ENCODE measurements around the gene PRR14L. TPM values are rescaled to one million over a fixed set of nuclear protein-coding genes. Genes with fewer than 3 reads are reported as not detected.

Gene PRR14L
- total RNA-seq = 17.1 and 17.5 TPM in 2 replicates

DNA sequence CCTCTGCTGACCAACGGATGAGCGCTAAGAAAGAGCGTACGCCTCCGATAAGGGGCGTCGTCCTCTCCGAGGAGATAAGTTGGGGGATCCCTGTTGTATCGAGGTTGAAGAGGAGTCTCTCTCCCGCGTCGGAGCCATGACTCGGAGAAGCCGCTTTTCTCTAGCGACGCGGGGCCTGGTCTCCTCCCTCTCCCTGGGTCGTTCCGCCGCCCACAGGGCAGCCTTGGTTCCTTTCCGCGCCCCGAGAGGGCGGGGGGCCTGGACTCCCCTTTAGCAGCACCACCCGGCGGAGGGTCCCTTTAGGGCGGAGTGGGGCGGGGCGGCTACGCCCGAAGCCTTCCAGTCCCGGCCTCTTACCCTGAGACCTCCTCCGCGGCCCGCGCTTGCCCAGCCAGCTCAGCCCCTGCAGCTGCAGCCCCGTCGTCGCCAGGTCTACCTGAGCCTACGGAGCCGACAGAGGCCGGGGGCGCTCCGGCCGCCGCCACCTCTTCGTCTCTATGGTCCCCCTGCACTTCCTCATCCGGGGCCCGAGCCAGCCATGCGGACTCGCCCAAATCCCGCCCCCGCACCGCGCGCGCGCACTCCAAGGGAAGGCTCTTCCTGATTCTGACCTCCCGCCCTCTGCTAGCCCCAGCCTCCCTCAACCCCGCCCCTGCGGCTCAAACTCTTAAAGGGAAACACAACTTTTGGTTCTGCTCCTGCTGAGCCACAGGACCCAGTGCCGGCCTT, at the start of gene PRR14L:
Gene PRR14L, minus strand, starts transcription at position 497 of the 729 bp plus-strand sequence. CDS start 11,272 bp downstream, outside the sequence.

DNA sequence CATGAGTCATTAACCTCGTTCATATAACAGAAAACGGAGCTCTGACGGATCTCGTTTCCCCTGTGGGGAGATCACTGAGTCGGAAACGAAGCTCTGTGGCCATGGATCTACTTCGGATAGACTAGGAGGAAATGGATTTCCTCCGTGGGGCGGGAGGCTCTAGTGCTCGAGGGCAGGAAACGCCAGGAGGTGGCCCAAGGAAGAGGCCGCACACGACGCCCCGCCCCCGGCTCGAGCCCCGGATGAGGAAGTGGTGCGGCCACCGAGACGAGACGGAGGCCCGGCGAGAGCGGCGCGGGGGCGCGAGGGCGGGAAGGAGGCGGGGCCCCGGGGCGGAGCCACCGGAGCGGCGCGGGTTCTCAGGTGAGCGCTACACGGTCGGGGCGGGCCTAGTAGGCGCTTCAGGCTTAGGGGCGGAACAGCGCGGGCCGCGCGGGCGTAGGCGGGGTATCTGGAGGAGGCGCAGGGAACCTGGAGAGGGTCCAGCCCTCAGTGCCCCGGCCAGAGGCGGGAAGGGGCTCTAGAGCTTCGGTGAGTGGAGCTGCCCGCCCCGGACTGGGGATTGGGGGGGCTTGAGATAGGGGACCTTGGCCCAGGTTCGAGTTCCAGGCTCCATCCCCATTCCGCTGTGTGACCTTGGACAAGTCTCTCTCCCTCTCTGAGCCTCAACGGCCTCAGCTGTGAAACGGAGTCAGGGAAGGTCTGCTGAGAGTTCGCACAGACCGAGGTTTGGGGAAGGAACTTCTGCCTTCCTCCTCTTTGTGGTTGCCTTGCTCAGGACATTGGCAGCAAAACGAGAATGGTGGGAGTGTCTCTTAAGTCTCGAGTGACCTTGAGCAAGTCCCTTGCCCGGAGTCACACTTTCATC, 3.9 kb upstream of the PRR14L start, which contains the start of gene DEPDC5:
Gene DEPDC5, plus strand, starts transcription at position 386 of the 868 bp plus-strand sequence. CDS start 903 bp downstream, outside the sequence.

GRCh38 chr22:31661851-31662667, 87.9 kb downstream of the PRR14L start, which contains the start of gene PISD:
TSS of gene PISD (minus strand) at chr22:31662215. CDS start at chr22:31662208, 7 bp downstream.

Other genes starting within 250 kb of the PRR14L start
- gene PISD, start 87.9 kb downstream of the PRR14L start, total RNA-seq = 28.1 and 31.8 TPM in 2 replicates
- 4.2 and 15.2 TPM in 2 replicates for gene DEPDC5, start 3.9 kb upstream of the PRR14L start, total RNA-seq
- gene YWHAH, start 194.4 kb upstream of the PRR14L start, total RNA-seq = 41.7 and 44.3 TPM in 2 replicates

All from cardiac ventricle fibroblast (primary cell).